NCI-H187 (cell line): ENCODE measurements around the gene KCNT2.

Source experiments
- DNase-seq, 2 experiments: peaks; one replicate each; lab custom pipeline; 2025; lab: John Stamatoyannopoulos, UW

Gene KCNT2

GRCh38 chr1:196393742-196394141 lies 214.5 kb downstream of the KCNT2 start:
- no peak for DNase-seq

DNA sequence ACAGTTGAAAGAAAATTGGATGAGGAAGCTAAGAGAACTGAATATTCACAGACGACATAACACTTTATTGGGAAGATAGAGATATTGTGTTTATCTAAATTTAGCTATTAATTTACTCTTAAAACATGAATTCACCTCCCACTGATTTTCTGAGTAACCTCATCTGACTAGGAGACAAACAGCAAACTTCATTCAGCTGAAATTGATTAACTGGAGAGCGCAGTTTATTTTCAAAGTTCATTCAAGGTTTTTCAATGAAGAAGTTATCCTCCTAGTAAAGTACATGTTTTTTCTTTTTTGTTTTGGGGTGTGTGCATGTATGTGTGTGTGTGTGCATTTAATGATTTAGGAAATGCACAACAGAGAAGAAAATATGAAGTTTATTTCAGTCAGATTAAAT lies 215.0 kb downstream of the KCNT2 start:
- no peak for DNase-seq

GRCh38 chr1:196387766-196388165 lies 220.5 kb downstream of the KCNT2 start:
- no peak for DNase-seq

DNA sequence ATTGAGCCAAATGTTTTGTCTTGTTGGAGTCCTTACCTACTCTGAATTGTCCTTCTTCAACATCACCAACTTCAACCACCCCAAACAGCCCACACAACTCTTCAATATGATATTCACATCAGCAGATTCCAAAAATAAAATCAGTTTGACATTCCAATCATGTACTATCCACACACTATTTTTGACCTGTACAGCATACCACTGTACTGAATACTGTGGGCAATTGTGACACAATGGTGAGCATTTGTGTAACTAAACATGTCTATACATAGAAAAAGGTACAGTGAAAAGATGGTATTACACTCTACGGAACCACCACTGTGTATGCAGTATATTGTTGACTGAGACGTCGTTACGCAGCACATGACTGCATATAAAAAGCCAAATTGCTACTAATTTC lies 223.1 kb downstream of the KCNT2 start:
- DNase-seq: no peak

DNA sequence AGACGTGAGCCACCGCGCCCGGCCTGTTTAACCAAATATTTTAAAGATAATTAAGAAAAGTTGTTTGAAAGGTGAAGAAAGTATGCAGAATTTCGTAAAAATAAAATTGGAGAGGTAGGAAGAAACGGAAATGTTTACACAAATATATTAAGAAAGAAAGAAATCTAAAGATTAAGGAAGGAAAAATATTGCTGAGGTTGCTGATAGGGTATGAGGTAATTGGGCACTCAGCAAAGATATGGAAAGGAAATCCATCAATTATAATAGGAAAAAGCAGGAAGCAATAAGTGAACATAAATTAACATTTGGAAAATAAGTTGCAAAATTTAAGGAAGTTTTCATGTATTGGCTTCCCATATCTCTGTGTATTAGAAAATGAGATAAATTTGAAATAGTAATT lies 225.9 kb downstream of the KCNT2 start:
- no peak for DNase-seq

DNA sequence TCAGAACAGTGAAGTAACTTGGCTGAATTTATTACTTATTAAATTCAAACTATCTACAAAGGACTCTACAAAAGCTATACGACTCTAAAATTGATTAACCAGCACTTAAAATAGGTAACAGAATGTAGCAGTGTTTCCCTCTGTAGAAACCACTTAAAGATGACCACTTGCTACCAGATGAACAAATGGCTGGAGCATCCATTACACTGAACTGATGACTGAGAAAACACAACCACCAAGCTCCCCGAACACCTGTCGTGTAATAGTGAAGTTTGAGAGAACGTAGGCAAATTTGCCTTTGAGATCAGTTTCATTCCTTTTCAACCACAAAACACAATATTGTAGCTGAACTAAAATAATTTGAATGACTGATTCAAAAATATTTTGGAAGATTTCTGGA lies 226.7 kb downstream of the KCNT2 start:
- no peak for DNase-seq

DNA sequence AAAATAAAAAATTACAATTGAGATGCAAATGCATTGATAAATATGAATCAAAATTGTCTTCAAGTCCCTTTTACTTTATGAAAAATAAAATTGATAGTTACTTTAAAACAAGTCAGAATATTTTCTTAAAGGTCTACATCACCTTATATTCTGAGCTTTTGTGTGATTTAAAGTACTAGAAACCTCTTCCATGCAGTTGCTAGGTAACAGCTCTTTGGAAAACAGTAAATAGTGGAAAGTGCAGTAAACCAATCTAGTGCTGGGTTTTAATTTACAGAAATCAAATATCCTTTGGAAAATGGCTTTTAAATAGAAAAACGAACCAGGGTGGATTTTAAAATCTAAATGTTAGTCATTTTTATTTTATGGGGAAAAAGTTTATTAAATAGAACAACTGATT lies 227.9 kb downstream of the KCNT2 start:
- no peak for DNase-seq

DNA sequence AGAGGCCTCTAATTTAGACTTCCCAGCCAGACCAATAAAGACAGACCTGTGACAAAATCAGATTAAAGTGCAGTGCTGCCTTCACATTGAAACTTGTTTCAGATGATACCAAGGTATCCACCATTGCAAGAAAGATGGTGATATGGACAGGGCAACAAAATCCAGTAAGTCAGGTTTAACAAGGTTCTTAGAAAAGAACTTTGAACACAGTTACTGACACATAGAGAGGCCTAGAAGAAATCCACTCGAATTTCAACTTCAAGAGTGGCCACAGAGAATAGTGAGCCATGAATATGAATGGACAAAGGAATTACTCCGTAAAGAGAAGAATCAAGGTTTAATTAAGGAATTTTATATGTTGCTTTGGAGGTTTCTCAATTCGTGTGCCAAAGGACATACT lies 230.4 kb downstream of the KCNT2 start:
- DNase-seq: no peak

GRCh38 chr1:196376630-196377328 lies 231.5 kb downstream of the KCNT2 start:
- no peak for DNase-seq

- no peak for DNase-seq
Measured at GRCh38 chr1:196373798-196374197, 234.4 kb downstream of the KCNT2 start.

DNA sequence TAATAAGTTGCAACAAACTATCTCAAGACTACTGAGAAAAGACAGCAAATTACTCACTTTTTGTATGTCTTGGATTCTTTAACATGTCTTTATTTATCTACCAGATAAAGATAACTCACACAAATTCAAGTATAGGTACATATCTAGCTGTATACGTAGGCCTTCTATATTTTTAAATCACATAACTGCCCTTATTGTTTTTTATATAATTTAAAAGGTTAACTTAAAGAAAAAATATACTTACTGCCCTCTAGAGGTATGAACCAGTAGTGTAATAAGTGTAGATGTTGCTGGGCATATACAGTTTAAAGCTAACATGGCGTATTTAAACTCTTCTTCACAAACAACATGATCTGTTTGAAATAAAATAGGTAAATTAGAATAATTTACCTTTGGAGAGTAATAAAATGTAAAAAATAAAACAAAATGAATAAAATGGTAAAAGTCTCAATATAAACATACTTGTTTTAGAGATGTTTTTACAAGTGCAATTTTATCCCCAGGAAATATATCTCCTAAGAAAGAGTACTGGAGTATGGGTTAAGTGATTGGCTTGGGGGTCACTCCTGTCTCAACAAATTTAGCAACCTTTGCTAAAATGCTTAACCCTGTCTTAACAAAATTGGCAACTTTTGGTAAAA lies 235.2 kb downstream of the KCNT2 start:
- no peak for DNase-seq

- no peak for DNase-seq
Measured at GRCh38 chr1:196367838-196368237, 240.4 kb downstream of the KCNT2 start.

- DNase-seq: no peak
Measured at GRCh38 chr1:196366817-196367495, 241.3 kb downstream of the KCNT2 start.

GRCh38 chr1:196361112-196361714 lies 247.0 kb downstream of the KCNT2 start:
- no peak for DNase-seq

DNA sequence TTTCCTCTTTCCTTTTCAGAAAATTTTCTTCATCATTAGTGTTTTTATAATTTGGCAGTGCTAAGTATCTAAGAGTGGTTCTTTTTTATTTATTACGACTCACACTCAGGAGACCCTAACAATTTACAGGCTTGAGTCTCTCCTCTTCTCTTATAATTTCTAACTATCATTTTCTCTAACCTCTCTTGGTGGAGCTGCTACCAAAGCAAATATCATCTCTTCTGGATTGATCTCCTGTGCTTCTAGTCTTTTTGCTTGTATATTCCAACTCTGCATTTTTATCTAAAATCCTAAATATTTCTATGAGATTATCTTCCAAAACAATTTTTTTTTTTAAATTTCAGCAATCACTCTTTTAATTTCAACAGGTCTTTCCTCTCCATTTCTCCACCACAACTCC lies 250.3 kb downstream of the KCNT2 start:
- DNase-seq: no peak

GRCh38 chr1:196355206-196355786 lies 252.9 kb downstream of the KCNT2 start:
- no peak for DNase-seq

GRCh38 chr1:196344453-196344852 lies 263.8 kb downstream of the KCNT2 start:
- no peak for DNase-seq

GRCh38 chr1:196324345-196324744 lies 283.9 kb downstream of the KCNT2 start:
- no peak for DNase-seq

DNA sequence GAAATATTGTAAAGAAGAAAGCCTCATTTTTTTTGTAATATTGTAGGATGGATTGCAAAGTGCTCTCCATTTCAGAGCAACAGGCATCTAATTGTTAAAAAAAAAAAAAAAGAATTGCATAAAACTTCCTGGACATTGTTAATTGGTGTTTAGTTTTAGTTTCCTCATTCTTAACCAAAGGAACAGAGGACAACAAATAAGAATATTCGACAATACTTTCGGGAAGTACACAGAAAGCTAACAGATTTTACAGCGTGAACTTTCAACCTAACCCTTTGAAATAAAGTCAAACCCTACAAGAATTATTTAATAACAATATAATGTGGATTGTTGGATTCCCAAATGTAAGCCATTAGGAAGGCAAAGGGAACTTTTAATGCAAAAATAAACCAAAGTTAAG lies 284.4 kb downstream of the KCNT2 start:
- no peak for DNase-seq

GRCh38 chr1:196319301-196319700 lies 288.9 kb downstream of the KCNT2 start:
- no peak for DNase-seq

DNA sequence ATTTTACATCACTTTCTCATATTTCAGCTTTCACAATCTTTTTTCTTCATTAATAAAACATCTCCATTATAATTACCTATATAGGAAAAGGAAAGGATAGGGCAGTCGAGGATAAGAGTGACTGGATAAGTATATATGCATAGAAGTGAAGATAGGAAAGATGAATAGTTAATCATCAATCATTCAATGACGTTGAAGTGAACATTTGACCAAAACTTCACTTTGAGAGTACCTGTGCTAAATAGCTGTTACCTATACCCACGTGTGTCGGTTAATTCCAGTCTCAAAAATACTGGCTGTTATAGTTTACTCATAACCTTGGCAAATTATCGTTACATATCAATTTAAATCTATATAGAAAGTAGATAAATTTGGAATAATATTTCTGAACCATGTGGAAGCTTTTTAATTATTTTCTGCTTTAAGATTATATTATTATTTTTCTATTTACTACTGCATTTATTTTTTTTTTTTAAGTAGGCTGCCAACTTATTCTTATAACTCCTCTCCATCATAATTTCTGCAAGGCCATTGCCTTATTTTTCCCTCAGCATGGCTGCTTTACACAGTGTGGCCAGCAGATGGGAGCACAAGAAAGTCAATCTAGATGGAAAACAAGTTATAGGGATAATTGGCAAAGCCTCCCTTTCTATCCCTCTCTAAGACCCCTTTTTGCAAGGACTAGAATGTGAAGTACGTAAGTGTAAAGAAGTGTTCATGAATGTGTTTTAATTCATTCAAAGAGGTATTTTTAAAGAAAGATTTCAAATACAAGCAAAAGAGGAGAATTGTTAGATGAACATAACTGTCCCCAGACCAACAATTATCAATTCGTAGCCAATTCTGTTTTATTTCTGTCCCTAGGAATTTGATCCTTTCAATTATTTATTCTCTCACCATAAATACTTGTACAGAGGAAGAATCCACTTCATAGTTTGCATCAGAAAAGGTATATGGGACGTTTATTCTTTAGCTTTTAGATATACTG lies 290.4 kb downstream of the KCNT2 start:
- DNase-seq: no peak
